H9 (cell line): ENCODE measurements around the gene ARHGAP10. TPM values are rescaled to one million over a fixed set of nuclear protein-coding genes. Genes with fewer than 3 reads are reported as not detected.

ENCODE experiments used
- DNase-seq: peaks from one replicate; pipeline ENCODE4 v3.0.0-alpha.2; 2017
- H2AFZ ChIP-seq: one replicate; pipeline ENCODE4 v1.6.1; 2013; ENCODE audit warnings: mild to moderate bottlenecking, low read length, control low read depth, moderate library complexity
- H2AK5ac ChIP-seq: 2 replicates; pipeline ENCODE4 v1.6.1; 2013; ENCODE audit warnings: low read length, control low read depth, mixed read lengths; ENCODE audit not compliant: insufficient read length
- H2BK120ac ChIP-seq: one replicate; pipeline ENCODE4 v1.6.1; 2013; ENCODE audit warnings: low read depth, mild to moderate bottlenecking, low read length, control low read depth, inconsistent platforms; ENCODE audit not compliant: poor library complexity, severe bottlenecking
- H2BK12ac ChIP-seq: 2 replicates; pipeline ENCODE4 v1.6.1; 2013; ENCODE audit warnings: low read length, control low read depth, mixed read lengths, low read depth; ENCODE audit not compliant: insufficient read length
- H2BK15ac ChIP-seq: 2 replicates; pipeline ENCODE4 v1.6.1; 2013; ENCODE audit warnings: low read depth, low read length, control low read depth
- H2BK20ac ChIP-seq: one replicate; pipeline ENCODE4 v1.6.1; 2013; ENCODE audit warnings: low read depth, mild to moderate bottlenecking, low read length, control low read depth, inconsistent platforms; ENCODE audit not compliant: poor library complexity, severe bottlenecking
- H2BK5ac ChIP-seq: 2 replicates; pipeline ENCODE4 v1.6.1; 2013; ENCODE audit warnings: low read length, control low read depth, mixed read lengths; ENCODE audit not compliant: insufficient read length
- H3K14ac ChIP-seq: 2 replicates; pipeline ENCODE4 v1.6.1; 2013; ENCODE audit warnings: low read length, control low read depth; ENCODE audit not compliant: insufficient read depth
- H3K18ac ChIP-seq: 2 replicates; pipeline ENCODE4 v1.6.1; 2013; ENCODE audit warnings: low read depth, mild to moderate bottlenecking, mixed read lengths, low read length, control low read depth; ENCODE audit not compliant: insufficient read length
- H3K23ac ChIP-seq: 2 replicates; pipeline ENCODE4 v1.6.1; 2013; ENCODE audit warnings: low read length, control low read depth, mixed read lengths, low read depth; ENCODE audit not compliant: insufficient read length
- H3K23me2 ChIP-seq: 2 replicates; pipeline ENCODE4 v1.6.1; 2013; ENCODE audit warnings: low read depth, mild to moderate bottlenecking, mixed read lengths, low read length, control low read depth; ENCODE audit not compliant: insufficient read length, poor library complexity, severe bottlenecking
- H3K27ac ChIP-seq: 2 replicates; pipeline ENCODE4 v1.5.1; 2013; ENCODE audit warnings: low read length, control low read depth, mixed read lengths, low read depth; ENCODE audit not compliant: insufficient read length
- H3K27me3 ChIP-seq: 2 replicates; pipeline ENCODE4 v1.6.1; 2013; ENCODE audit warnings: low read length, control low read depth, inconsistent platforms; ENCODE audit not compliant: insufficient read depth
- H3K4ac ChIP-seq: 2 replicates; pipeline ENCODE4 v1.6.1; 2013; ENCODE audit warnings: low read depth, mild to moderate bottlenecking, control low read depth, inconsistent platforms, low read length, moderate library complexity
- H3K4me1 ChIP-seq: 2 replicates; pipeline ENCODE4 v1.6.1; 2013; ENCODE audit warnings: low read length, control low read depth, inconsistent platforms; ENCODE audit not compliant: insufficient read depth
- H3K4me2 ChIP-seq: 2 replicates; pipeline ENCODE4 v1.6.1; 2013; ENCODE audit warnings: low read length, control low read depth, mixed read lengths; ENCODE audit not compliant: insufficient read length, insufficient read depth
- H3K56ac ChIP-seq: 2 replicates; pipeline ENCODE4 v1.6.1; 2013; ENCODE audit warnings: low read depth, mild to moderate bottlenecking, mixed read lengths, low read length, control low read depth; ENCODE audit not compliant: insufficient read length
- H3K79me1 ChIP-seq: 2 replicates; pipeline ENCODE4 v1.6.1; 2013; ENCODE audit warnings: low read depth, mild to moderate bottlenecking, moderate library complexity, low read length, control low read depth, inconsistent platforms; ENCODE audit not compliant: insufficient read depth, poor library complexity, severe bottlenecking
- H3K79me2 ChIP-seq: 2 replicates; pipeline ENCODE4 v1.6.1; 2013; ENCODE audit warnings: low read length, control low read depth, inconsistent platforms; ENCODE audit not compliant: insufficient read depth
- H3K9ac ChIP-seq: 2 replicates; pipeline ENCODE4 v1.6.1; 2013; ENCODE audit warnings: low read length, control low read depth, mixed read lengths; ENCODE audit not compliant: insufficient read length; ENCODE audit errors: extremely low read depth
- H3K9me3 ChIP-seq: one replicate; pipeline ENCODE4 v1.6.1; 2013; ENCODE audit warnings: low read depth, low read length, inconsistent platforms; ENCODE audit not compliant: control insufficient read depth
- H3T11ph ChIP-seq: one replicate; pipeline ENCODE4 v1.6.1; 2013; ENCODE audit warnings: mild to moderate bottlenecking, low read length, control low read depth, inconsistent platforms
- H4K20me1 ChIP-seq: one replicate; pipeline ENCODE4 v1.6.1; 2013; ENCODE audit not compliant: control insufficient read depth, insufficient read length, insufficient read depth
- H4K5ac ChIP-seq: 2 replicates; pipeline ENCODE4 v1.6.1; 2013; ENCODE audit warnings: low read depth, mild to moderate bottlenecking, mixed read lengths, low read length, control low read depth; ENCODE audit not compliant: insufficient read length
- H4K8ac ChIP-seq: replicated peaks from 2 replicates; pipeline ENCODE4 v1.6.1; 2013; ENCODE audit warnings: low read length, control low read depth, mixed read lengths, low read depth; ENCODE audit not compliant: insufficient read length
- H4K91ac ChIP-seq: 2 replicates; pipeline ENCODE4 v1.6.1; 2013; ENCODE audit warnings: low read depth, mild to moderate bottlenecking, moderate library complexity, mixed read lengths, low read length, control low read depth; ENCODE audit not compliant: insufficient read length
- H3K27ac Mint-ChIP-seq, 3 experiments: 2 replicates in 2 of 3; 3 replicates in 1 of 3; pipeline ENCODE4 v1.8.0; 2020 to 2021; ENCODE audit warnings: mixed read lengths in 3 of 3, mild to moderate bottlenecking in 1 of 3, moderate library complexity in 1 of 3
- H3K27me3 Mint-ChIP-seq: 2 replicates; pipeline ENCODE4 v1.8.0; 2021; ENCODE audit warnings: low read depth, mild to moderate bottlenecking, moderate library complexity, mixed read lengths
- H3K36me3 Mint-ChIP-seq, 3 experiments: 2 replicates in 2 of 3; 3 replicates in 1 of 3; pipeline ENCODE4 v1.8.0; 2020 to 2021; ENCODE audit warnings: low read depth in 3 of 3, mixed read lengths in 3 of 3; ENCODE audit not compliant: insufficient read depth in 1 of 3
- H3K4me1 Mint-ChIP-seq, 2 experiments: 2 replicates each; pipeline ENCODE4 v1.8.0; 2020; ENCODE audit warnings: mixed read lengths in 2 of 2
- H3K4me3 Mint-ChIP-seq, 2 experiments: 2 replicates in 1 of 2; 3 replicates in 1 of 2; pipeline ENCODE4 v1.8.0; 2020 to 2021; ENCODE audit warnings: mild to moderate bottlenecking in 2 of 2, mixed read lengths in 2 of 2, moderate library complexity in 1 of 2
- H3K9me3 Mint-ChIP-seq, 2 experiments: 2 replicates in 1 of 2; 3 replicates in 1 of 2; pipeline ENCODE4 v1.8.0; 2020; ENCODE audit warnings: mild to moderate bottlenecking in 2 of 2, mixed read lengths in 2 of 2, moderate library complexity in 1 of 2
- CTCF ChIP-seq: fragments of 200-600 bp; sonication (generic); conservative IDR thresholded peaks from 3 replicates; pipeline ENCODE4 v1.8.0; 2021; ENCODE audit warnings: antibody characterized with exemption, mild to moderate bottlenecking
- WGBS: extraction: QIAGEN DNeasy Blood & Tissue Kit; methylation state at CpG from one replicate; pipeline ENCODE4 v1.1.7; 2013; ENCODE audit warnings: missing lambda C conversion rate, low lambda C conversion rate, mixed read lengths; ENCODE audit not compliant: insufficient read length; ENCODE audit errors: extremely low coverage; 5-methylcytosine and 5-hydroxymethylcytosine counted together
- total RNA-seq: library from RNA; stranded (reverse); gene quantifications from 2 replicates; pipeline ENCODE4 v1.2.1, GENCODE V29; 2021

Gene ARHGAP10
- total RNA-seq, 1 experiment from 2014 or later: 7.8 TPM

- Histone ChIP-seq H4K91ac (no peak overlapping the region), H2BK120ac (no peak overlapping the region), H2BK20ac (no peak overlapping the region), H3K27me3 (no peaks in the 10 kb centered on the region), H4K8ac (no peak overlapping the region), H3K23me2 (no peaks in the 10 kb centered on the region), H3K9ac (no peak overlapping the region), H2AFZ (no peak overlapping the region), H2AK5ac (no peak overlapping the region), H4K5ac (no peak overlapping the region), H3K56ac (no peak overlapping the region), H2BK12ac (no peak overlapping the region), H3K23ac (peak overlapping the region; percentile 65), H4K20me1 (no peaks in the 10 kb centered on the region), H3K4me2 (no peak overlapping the region), H3K4ac (no peak overlapping the region), H2BK5ac (no peak overlapping the region), H3T11ph (no peak overlapping the region), H3K9me3 (no peaks in the 10 kb centered on the region), H3K79me2 (no peaks in the 10 kb centered on the region), H3K27ac (no peak overlapping the region), H3K4me1 (no peaks in the 10 kb centered on the region; the same call in 1 of the 2 replicates), H3K14ac (no peak overlapping the region), H3K79me1 (no peaks in the 10 kb centered on the region), H2BK15ac (no peak overlapping the region), H3K18ac (no peak overlapping the region)
- TF ChIP-seq CTCF: no peak
- Mint-ChIP-seq H3K4me3 (no peak overlapping the region), H3K27me3 (no peaks in the 10 kb centered on the region), H3K27ac (peak overlapping the region; percentile 5 to 50 (median 6); a peak in 2 of 7 replicates), H3K4me1 (peaks cover 7 to 16% of the 10 kb centered on the region in 2 experiments), H3K36me3 (peaks cover 0 to 2% (median 0%) of the 10 kb centered on the region in 3 experiments; a peak in 2 of 7 replicates), H3K9me3 (no peaks in the 10 kb centered on the region)
- no CpG with 5 or more reads among the region's 14 CpGs for WGBS
- DNase-seq: no peak
Measured at GRCh38 chr4:147964266-147964880, 232.5 kb downstream of the ARHGAP10 start.
